ENCODE data around the gene MAP3K5. TPM values are rescaled to one million over a fixed set of nuclear protein-coding genes. Genes with fewer than 3 reads are reported as not detected.

Gene MAP3K5
- total and polyA plus RNA-seq, 7 donors, result 7.4 to 17.8 (median 9.4) TPM

DNA sequence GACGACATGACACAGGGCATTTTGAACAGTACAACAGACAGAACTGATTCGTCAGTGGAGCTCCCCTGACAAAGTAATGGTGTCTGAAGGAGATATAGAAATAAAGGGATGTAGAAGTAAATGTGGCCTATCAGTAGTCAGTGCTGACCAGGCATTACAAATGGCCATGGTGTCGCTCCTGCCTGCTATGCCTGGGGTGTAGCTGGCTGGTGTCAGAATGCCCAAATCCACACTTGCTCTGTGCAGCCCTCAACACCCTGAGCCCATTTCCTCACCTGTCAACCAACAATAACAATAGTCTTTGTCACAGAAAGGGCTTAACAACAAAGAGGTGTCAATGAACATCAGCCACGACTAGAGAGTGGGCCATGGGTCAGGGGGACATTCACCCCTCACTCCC, 53.2 kb downstream of the MAP3K5 start:
- Histone ChIP-seq H3K9me3 (no peaks in the 10 kb centered on the region), H3K36me3 (no peaks in the 10 kb centered on the region), H3K4me1 (peaks cover 0 to 16% (median 2%) of the 10 kb centered on the region in 4 donors), H3K4me3 (no peak overlapping the region), H3K27ac (peak overlapping the region in 2 of 4 donors; percentile 17 to 62), H3K27me3 (no peaks in the 10 kb centered on the region)
- DNase-seq, result no peak
- TF ChIP-seq EP300 (IDR thresholded peaks at IDR 0.05) (no peak), POLR2A (IDR thresholded peaks at IDR 0.05) (no peak), CTCF (IDR thresholded peaks at IDR 0.05) (no peak), POLR2AphosphoS5 (IDR thresholded peaks at IDR 0.05) (no peak)
- intact Hi-C loops (cut with DNase I), result no loop called here
- WGBS, 2 donors, result 94 to 97% methylated on average over 4 of the region's 4 CpGs

DNA sequence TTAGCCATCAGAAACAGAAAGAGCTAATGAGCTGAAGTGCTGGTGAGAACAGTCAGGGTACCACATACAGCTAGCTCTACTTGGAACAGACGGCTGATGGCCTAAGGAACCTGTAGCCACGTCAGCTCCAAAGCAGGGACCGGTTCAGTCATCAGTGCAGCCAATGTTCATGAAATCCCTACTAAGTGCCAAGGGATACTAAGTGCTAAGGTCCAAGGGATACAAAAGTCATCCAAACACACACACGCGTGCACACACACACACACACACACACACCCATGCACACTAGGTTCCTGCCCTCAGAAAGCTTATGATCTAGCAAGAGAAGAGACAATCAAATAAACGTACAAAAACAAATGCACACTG, 53.6 kb downstream of the MAP3K5 start:
- H3K9me3 ChIP-seq, result no peaks in the 10 kb centered on the region
- 75 to 76% methylated on average over 6 of the region's 6 CpGs for WGBS, 2 donors
- H3K4me1 ChIP-seq, result peaks cover 0 to 16% (median 2%) of the 10 kb centered on the region in 4 donors
- peak overlapping the region in 3 of 4 donors; percentile 51 to 65 (median 62) for H3K27ac ChIP-seq
- H3K27me3 ChIP-seq, result no peaks in the 10 kb centered on the region
- intact Hi-C loops (cut with DNase I), result no loop called here
- H3K36me3 ChIP-seq, result no peaks in the 10 kb centered on the region
- no peak for TF ChIP-seq CTCF (IDR thresholded peaks at IDR 0.05)
- TF ChIP-seq EP300 (IDR thresholded peaks at IDR 0.05), result no peak
- TF ChIP-seq POLR2AphosphoS5 (IDR thresholded peaks at IDR 0.05), result no peak
- no peak for TF ChIP-seq POLR2A (IDR thresholded peaks at IDR 0.05)
- no peak for DNase-seq
- no peak overlapping the region for H3K4me3 ChIP-seq

DNA sequence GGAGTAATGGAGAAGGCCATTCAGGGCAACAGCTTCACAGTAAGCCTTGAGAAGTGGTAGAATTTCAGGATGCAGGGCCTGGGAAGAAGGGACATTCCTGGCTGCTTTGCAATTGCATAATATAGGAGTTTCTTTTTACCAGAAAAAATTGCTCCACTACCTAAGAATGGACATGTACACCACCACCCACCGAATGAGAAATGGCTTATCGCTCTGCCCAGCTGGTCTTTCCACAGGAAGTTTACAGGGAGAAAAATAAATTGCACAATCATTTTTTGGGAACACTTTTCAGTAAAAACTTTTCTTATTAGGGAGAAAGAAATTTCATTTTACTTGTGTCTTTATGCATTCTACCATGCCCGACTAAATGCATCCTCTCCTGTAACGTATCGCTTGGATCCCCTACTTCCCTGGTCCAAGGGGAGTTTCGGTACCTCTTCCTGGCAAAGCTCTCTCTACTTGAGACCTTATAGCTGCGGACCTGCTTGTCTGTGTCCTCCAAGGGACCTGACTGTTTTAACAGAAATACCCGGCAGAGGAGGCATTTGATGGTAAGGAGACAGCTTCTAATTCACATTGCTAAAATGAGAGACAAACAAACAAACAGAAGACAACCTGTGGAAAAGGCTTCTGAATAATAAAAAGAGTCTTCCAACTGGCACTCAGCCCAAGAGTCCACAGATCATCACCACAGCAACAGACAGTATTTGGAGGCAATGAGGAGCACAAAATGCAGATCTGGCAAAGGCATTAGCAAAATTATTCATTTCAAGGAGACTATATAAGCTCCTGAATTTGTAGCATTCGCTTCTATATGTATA, 54.2 kb downstream of the MAP3K5 start:
- 30 to 65% methylated on average over 9 of the region's 9 CpGs for WGBS, 2 donors
- intact Hi-C loops (cut with DNase I), result no loop called here
- Histone ChIP-seq H3K9me3 (no peaks in the 10 kb centered on the region), H3K27ac (peak overlapping the region; percentile 43 to 65 (median 56)), H3K4me1 (peaks cover 0 to 16% (median 2%) of the 10 kb centered on the region in 4 donors), H3K4me3 (no peak overlapping the region), H3K36me3 (no peaks in the 10 kb centered on the region), H3K27me3 (no peaks in the 10 kb centered on the region)
- peak; percentile 76 for DNase-seq
- TF ChIP-seq EP300 (IDR thresholded peaks at IDR 0.05) (no peak), POLR2AphosphoS5 (IDR thresholded peaks at IDR 0.05) (peak in 3 of 4 donors; percentile 11 to 27 (median 18))

GRCh38 chr6:136737374-136737844, 54.9 kb downstream of the MAP3K5 start:
- 85 to 99% methylated on average over 5 of the region's 5 CpGs for WGBS, 2 donors
- Histone ChIP-seq H3K27ac (peak overlapping the region in 3 of 4 donors; percentile 7 to 60 (median 51)), H3K9me3 (no peaks in the 10 kb centered on the region), H3K4me3 (no peak overlapping the region), H3K27me3 (no peaks in the 10 kb centered on the region), H3K4me1 (peaks cover 0 to 16% (median 2%) of the 10 kb centered on the region in 4 donors), H3K36me3 (no peaks in the 10 kb centered on the region)
- TF ChIP-seq POLR2A (IDR thresholded peaks at IDR 0.05) (no peak), POLR2AphosphoS5 (IDR thresholded peaks at IDR 0.05) (no peak), EP300 (IDR thresholded peaks at IDR 0.05) (no peak), CTCF (IDR thresholded peaks at IDR 0.05) (no peak)
- intact Hi-C loops (cut with DNase I), result no loop called here
- no peak for DNase-seq

DNA sequence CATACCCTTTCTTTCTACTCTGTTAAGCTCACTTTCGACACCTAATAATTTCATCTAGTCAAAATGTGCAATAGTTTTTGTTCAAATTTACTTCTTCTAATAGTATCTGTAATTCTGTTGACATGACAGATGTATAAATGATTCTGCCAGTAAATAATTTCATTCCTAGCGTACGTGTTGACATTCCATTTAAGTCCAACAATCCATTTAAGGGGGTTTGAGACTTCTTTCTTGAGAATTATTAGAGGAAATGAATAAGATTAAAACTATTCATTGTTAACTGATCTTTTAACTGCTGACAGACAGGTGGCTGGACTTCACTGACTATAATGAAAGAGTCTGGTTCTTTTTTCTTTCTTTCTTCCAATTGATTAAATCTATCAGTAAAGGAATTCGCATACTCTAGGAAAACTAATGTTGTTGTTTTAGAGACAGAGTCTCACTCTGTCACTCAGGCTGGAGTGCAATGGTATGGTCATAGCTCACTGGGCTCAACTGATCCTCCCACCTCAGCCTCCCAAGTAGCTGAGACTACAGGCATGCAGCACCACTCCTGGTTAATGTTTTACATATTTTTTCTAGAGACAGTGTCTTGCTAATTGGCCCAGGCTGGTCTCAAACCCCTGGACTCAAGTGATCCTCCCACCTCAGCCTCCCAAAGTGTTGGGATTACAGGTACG, 55.9 kb downstream of the MAP3K5 start:
- intact Hi-C loops (cut with DNase I), result no loop called here
- no peak overlapping the region for H3K27ac ChIP-seq
- H3K4me1 ChIP-seq, result peaks cover 0 to 16% (median 2%) of the 10 kb centered on the region in 4 donors
- no peaks in the 10 kb centered on the region for H3K36me3 ChIP-seq
- WGBS, 2 donors, result 93 to 94% methylated on average over 5 of the region's 5 CpGs
- H3K27me3 ChIP-seq, result no peaks in the 10 kb centered on the region
- H3K9me3 ChIP-seq, result no peaks in the 10 kb centered on the region
- TF ChIP-seq POLR2A (IDR thresholded peaks at IDR 0.05) (no peak), EP300 (IDR thresholded peaks at IDR 0.05) (no peak), CTCF (IDR thresholded peaks at IDR 0.05) (no peak), POLR2AphosphoS5 (IDR thresholded peaks at IDR 0.05) (no peak)
- H3K4me3 ChIP-seq, result no peak overlapping the region
- DNase-seq, result no peak

All from sigmoid colon (tissue), 7 donors.